DND-41 (cell line): ENCODE results near the gene CLASRP.

Source experiments
- EZH2 ChIP-seq: IDR thresholded peaks from 3 replicates; pipeline ENCODE4 v1.6.1; 2012; ENCODE audit warnings: borderline replicate concordance, low read depth, mild to moderate bottlenecking, moderate library complexity, low read length, inconsistent platforms; ENCODE audit not compliant: severe bottlenecking
- TF ChIP-seq, protein P1 (sequence below): IDR thresholded peaks from 2 replicates; pipeline ENCODE4 v1.5.1; 2012; ENCODE audit warnings: borderline replicate concordance, low read length, moderate library complexity, mild to moderate bottlenecking; ENCODE audit not compliant: poor library complexity, severe bottlenecking; ENCODE audit errors: extremely low read depth

DNA sequence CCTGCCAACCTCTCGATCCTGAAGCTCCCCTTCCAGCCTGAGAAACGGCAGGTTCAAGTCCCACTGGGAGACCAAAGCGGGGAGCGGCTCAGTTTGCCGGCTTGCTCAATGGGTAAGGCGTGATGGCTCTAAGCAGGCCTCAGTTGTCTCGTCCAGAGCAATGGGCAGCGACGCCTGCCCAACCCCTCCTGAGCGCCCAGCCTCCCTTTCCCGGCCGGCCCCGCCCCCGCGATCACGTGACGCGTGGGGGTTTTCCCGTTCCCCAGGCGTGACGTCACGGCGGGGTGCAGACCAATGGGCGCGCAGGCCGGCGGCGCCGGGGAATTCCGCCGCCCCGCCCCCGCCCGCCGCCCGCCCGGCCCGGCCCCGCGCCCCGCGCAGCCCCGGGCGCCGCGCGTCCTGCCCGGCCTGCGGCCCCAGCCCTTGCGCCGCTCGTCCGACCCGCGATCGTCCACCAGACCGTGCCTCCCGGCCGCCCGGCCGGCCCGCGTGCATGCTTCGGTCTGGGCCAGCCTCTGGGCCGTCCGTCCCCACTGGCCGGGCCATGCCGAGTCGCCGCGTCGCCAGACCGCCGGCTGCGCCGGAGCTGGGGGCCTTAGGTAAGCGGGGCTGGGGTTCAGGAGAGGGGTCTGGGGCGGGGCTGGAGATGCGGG, 37.6 kb upstream of the CLASRP start, which contains the start of gene RELB:
- TF ChIP-seq, protein P1, sequence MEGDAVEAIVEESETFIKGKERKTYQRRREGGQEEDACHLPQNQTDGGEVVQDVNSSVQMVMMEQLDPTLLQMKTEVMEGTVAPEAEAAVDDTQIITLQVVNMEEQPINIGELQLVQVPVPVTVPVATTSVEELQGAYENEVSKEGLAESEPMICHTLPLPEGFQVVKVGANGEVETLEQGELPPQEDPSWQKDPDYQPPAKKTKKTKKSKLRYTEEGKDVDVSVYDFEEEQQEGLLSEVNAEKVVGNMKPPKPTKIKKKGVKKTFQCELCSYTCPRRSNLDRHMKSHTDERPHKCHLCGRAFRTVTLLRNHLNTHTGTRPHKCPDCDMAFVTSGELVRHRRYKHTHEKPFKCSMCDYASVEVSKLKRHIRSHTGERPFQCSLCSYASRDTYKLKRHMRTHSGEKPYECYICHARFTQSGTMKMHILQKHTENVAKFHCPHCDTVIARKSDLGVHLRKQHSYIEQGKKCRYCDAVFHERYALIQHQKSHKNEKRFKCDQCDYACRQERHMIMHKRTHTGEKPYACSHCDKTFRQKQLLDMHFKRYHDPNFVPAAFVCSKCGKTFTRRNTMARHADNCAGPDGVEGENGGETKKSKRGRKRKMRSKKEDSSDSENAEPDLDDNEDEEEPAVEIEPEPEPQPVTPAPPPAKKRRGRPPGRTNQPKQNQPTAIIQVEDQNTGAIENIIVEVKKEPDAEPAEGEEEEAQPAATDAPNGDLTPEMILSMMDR = no peak
- no peak for TF ChIP-seq EZH2
